OCI-LY3 (cell line): ENCODE results near the gene EPHB6.

Experiments used
- CTCF ChIP-seq: fragments of 200-600, 300-600 bp; sonication (generic); IDR thresholded peaks from 2 replicates; pipeline ENCODE4 v1.5.1; 2014; ENCODE audit warnings: antibody characterized with exemption, low read length, low read depth
- EZH2phosphoT487 ChIP-seq: fragments of 200-600 bp; shearing (Covaris generic); IDR thresholded peaks from 2 replicates; pipeline ENCODE4 v1.6.1; 2018; ENCODE audit warnings: antibody characterized with exemption, mixed run types, low read depth

- TF ChIP-seq CTCF, result no peak
- TF ChIP-seq EZH2phosphoT487, result no peak
These were observed 26.9 kb downstream of the EPHB6 start for GRCh38 chr7:142881586-142882337.
